Measurements from ENCODE around the gene PRKD3. TPM values are rescaled to one million over a fixed set of nuclear protein-coding genes. Genes with fewer than 3 reads are reported as not detected.

Gene PRKD3
- total RNA-seq: 48.2 and 62.8 TPM in 2 replicates

DNA sequence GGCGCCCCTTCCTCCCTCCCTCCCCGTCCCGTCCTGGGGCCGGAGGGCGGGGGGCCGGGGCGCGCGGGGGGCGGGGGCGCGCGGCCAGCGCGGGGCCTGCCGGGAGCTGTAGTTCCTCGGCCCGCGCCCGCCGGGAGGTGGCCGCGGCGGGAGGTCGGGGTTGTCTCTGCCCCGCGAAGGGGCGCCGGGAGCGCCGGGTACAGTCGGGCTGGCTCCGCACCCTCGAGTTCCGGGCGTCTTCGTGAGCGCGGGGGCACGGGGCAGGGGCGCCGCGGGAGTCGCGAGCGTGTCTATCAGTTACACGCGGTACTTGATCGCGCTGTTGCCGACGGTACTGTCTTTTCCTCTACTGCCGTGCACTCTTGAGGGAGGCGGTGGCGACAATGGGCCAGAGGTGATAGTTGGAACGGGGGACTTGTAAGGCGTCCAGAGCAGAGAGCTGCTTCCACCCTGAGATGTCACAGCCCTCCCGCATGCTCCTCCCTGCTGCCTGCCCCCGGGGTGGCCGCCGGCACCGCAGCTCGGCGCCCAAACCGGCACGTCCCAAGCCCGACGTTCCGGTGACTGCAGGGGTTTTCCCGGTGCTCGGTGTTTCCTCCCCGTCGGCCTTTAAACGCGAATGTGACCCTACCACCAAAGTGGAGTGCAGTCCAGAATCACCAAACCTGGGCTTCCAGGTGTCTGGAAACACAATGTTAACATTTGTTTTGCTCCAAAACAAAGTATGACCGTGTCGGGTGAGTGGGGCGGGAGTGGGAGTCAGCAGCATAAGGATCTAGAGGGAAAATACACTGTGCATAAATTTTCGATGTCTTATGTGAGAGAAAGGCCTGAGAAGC, at the start of gene PRKD3:
Gene PRKD3, minus strand, starts transcription at position 48 of the 839 bp plus-strand sequence. CDS start 8,309 bp downstream, outside the sequence.

DNA sequence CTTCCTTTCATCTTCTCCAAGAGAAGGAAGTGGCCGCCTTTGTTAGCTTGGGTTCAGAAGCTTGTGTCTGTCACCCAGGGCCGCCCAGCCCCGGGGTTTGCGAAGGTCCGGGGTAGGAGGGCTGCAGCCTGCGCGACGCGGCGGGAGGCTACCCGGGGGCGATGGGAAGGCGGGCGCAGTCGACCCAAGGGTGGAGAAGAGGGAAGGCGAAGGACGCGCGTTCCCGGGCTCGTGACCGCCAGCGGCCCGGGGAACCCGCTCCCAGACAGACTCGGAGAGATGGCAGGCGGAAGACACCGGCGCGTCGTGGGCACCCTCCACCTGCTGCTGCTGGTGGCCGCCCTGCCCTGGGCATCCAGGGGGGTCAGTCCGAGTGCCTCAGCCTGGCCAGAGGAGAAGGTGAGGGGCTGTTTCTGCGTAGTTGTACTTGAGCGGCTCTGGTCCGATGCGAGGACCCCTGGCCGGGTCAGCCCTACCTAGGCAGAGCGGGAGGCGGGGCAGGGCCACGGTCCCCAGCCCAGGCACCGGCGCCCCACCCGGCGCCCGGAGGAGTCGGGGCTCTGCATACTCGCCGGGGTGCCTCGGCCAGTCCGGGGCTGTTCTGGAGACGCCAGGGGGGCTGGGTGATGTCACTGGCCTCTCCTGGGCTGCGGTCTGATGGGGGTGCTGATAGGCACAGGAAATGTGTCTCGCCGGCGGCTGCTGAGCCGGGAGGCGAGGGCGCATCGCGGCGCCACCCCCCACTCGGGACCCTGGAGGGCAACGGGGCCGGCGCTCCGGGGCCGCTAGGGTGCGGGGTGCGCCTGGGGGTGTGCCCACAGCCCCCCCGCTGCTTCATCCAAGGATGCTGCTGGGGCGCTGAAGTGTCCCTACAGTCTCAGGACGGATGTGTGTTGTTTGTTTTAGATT, 20.1 kb upstream of the PRKD3 start, which contains the start of gene QPCT:
Gene QPCT, plus strand, starts transcription at position 178 of the 909 bp plus-strand sequence. Its CDS starts 102 bp downstream, at position 280.

Other genes with a start within 250 kb of the PRKD3 start
- 26.4 and 34.1 TPM in 2 replicates for gene HEATR5B, start 240.5 kb downstream of the PRKD3 start, total RNA-seq
- gene GPATCH11, start 240.3 kb downstream of the PRKD3 start, total RNA-seq: 5.1 and 7.0 TPM in 2 replicates
- gene EIF2AK2, start 167.9 kb downstream of the PRKD3 start, total RNA-seq: 19.3 and 22.8 TPM in 2 replicates
- gene SULT6B1, start 136.2 kb downstream of the PRKD3 start, total RNA-seq: not detected in 2 replicates
- gene CEBPZOS, start 128.3 kb downstream of the PRKD3 start, total RNA-seq: 8.0 and 8.8 TPM in 2 replicates
- 31.1 and 52.5 TPM in 2 replicates for gene CEBPZ, start 93.2 kb downstream of the PRKD3 start, total RNA-seq
- 9.1 and 14.3 TPM in 2 replicates for gene NDUFAF7, start 93.2 kb downstream of the PRKD3 start, total RNA-seq
- 0.26 and 0.43 TPM in 2 replicates for gene QPCT, start 19.8 kb upstream of the PRKD3 start, total RNA-seq